MG63 (cell line): ENCODE data around the gene LCE2A. TPM values are rescaled to one million over a fixed set of nuclear protein-coding genes. Genes with fewer than 3 reads are reported as not detected.
A peak's percentile ranks its signal among the peaks of the same experiment; 100 is the strongest.
"Not testable (repeated sequence)": the region's sequence is repeated elsewhere in the genome, so short reads cannot be mapped to it uniquely, and the experiment has no call there.

Experiments
- DNase-seq: peaks from one replicate; pipeline ENCODE4 v3.0.0-alpha.2; 2020
- H3K27me3 ChIP-seq: fragments of 250-450 bp; sonication (Bioruptor Pico); 2 replicates; pipeline ENCODE4 v1.5.1; 2020; ENCODE audit warnings: mild to moderate bottlenecking, moderate library complexity
- H3K36me3 ChIP-seq: fragments of 250-450 bp; sonication (Bioruptor Pico); 2 replicates; pipeline ENCODE4 v1.5.1; 2020; ENCODE audit warnings: mild to moderate bottlenecking, moderate library complexity
- H3K4me3 ChIP-seq: fragments of 250-450 bp; sonication (Bioruptor Pico); 2 replicates; pipeline ENCODE4 v1.5.1; 2020; ENCODE audit warnings: mild to moderate bottlenecking, moderate library complexity
- H3K9me3 ChIP-seq: fragments of 250-450 bp; sonication (Bioruptor Pico); 2 replicates; pipeline ENCODE4 v1.5.1; 2020; ENCODE audit warnings: mild to moderate bottlenecking, moderate library complexity
- total RNA-seq: library from RNA; depleted of rRNA; stranded (reverse); fragments of >200 nt; shearing (Covaris generic); gene quantifications from 2 replicates; pipeline ENCODE4 v1.2.3, GENCODE V29; 2014; ENCODE audit warnings: low replicate concordance; rRNA removed

Gene LCE2A, protein sequence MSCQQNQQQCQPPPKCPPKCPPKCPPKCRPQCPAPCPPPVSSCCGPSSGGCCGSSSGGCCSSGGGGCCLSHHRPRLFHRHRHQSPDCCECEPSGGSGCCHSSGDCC
- total RNA-seq: not detected in 2 replicates

GRCh38 chr1:152697701-152698600, at the start of gene LCE2A:
Gene LCE2A, plus strand, starts transcription at chr1:152698345. Its CDS starts 557 bp downstream, at chr1:152698902.
- Histone ChIP-seq H3K9me3 (no peaks in the 10 kb centered on the region), H3K4me3 (no peak within 1 kb of the TSS), H3K27me3 (no peaks in the 10 kb centered on the region), H3K36me3 (no peaks in the 10 kb centered on the region)
- DNase-seq: no peak

DNA sequence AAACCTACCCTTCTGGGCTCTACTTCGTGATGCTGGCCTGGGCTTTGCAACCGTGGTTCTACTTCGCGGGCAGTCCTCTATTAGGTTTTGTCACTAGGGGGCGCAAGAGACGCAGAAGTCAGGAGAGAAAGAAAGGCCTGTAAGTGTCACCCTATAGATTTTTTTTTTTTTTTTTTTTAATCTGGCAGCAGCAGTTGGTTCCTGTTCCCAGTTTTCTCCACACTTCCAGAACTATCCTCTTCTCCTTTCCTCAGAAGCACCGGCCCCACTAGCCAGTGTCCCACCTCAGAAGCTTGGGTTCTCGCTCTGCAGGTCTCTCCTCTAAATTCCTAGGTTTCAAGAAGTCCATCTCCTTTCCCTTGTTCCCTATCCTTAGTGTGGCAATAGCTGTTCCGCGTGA, 44.0 kb upstream of the LCE2A start:
- no peaks in the 10 kb centered on the region for H3K9me3 ChIP-seq
- no peaks in the 10 kb centered on the region for H3K27me3 ChIP-seq

GRCh38 chr1:152656459-152656858, 41.7 kb upstream of the LCE2A start:
- Histone ChIP-seq H3K9me3 (no peaks in the 10 kb centered on the region), H3K27me3 (no peaks in the 10 kb centered on the region), H3K4me3 (no peak overlapping the region), H3K36me3 (no peaks in the 10 kb centered on the region)
- DNase-seq: no peak

More for the DNA sequence above, 44.0 kb upstream of the LCE2A start:
- Histone ChIP-seq H3K36me3 (no peaks in the 10 kb centered on the region), H3K4me3 (no peak overlapping the region)
- DNase-seq: peak; percentile 57

DNA sequence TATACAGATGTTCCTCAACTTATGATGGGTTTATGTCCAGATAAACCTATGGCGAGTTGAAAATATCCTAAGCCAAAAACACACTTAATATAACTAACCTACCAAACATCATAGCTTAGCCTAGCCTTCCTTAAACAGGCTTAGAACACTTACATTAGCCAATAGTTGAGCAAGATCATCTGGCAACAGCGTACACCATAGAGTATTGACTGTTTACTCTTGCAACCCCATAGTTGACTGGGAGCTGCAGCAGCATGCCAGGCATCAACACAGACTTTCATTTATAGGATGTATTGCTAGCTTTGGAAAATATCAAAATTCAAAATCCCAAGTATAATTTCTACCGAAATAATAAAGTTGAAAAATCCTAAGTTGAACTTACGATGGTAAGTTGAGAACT, 40.5 kb upstream of the LCE2A start:
- no peaks in the 10 kb centered on the region for H3K9me3 ChIP-seq
- no peak for DNase-seq
- H3K27me3 ChIP-seq: no peaks in the 10 kb centered on the region
- H3K36me3 ChIP-seq: no peaks in the 10 kb centered on the region
- no peak overlapping the region for H3K4me3 ChIP-seq

GRCh38 chr1:152658649-152659048, 39.5 kb upstream of the LCE2A start:
- Histone ChIP-seq H3K36me3 (no peaks in the 10 kb centered on the region), H3K4me3 (no peak overlapping the region), H3K9me3 (no peaks in the 10 kb centered on the region), H3K27me3 (no peaks in the 10 kb centered on the region)
- DNase-seq: no peak

DNA sequence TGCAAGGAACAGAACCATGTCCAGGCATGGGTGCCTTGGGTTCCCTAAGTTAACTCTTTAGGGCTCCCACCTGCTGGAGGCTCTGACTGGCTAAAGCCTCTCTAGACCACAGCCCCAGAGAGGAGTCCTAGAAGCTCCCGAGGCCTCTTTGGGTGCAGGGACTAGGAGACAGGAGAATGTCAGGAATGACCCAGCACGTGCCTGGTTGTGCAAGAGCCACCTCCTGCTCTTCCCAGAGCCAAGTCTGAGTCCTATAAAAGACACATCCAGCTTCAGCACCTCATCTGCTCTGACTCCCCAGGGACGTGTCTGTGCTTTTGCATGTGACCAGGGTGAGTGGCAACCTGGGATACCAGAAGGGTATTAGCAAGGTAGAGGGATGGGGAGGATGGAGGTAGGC, 35.0 kb upstream of the LCE2A start, which contains the start of gene LCE2D:
TSS of gene LCE2D (plus strand) at position 283 of the 400 bp plus-strand sequence. CDS start 726 bp downstream, outside the sequence.
- H3K4me3 ChIP-seq: no peak within 1 kb of the TSS
- no peaks in the 10 kb centered on the region for H3K27me3 ChIP-seq
- H3K9me3 ChIP-seq: no peaks in the 10 kb centered on the region
- no peak for DNase-seq
- H3K36me3 ChIP-seq: no peaks in the 10 kb centered on the region

DNA sequence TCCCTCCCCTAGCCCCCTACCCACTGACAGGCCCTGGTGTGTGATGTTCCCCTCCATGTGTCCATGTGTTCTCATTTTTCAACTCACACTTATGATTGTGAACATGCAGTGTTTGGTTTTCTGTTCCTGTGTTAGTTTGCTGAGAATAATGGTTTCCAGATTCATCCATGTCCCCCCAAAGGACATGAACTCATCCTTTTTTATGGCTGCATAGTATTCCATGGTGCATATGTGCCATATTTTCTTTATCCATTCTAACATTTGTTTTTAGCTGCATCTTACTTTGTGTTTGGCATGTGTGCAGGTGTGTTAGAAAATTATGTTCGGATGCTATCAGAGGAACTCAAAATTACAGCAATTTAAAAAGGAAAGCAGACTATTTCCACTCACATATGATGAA, 32.0 kb upstream of the LCE2A start:
- not testable (repeated sequence) for H3K36me3 ChIP-seq, H3K27me3 ChIP-seq, H3K9me3 ChIP-seq, DNase-seq, H3K4me3 ChIP-seq

- no peaks in the 10 kb centered on the region for H3K36me3 ChIP-seq
- H3K4me3 ChIP-seq: no peak overlapping the region
- H3K9me3 ChIP-seq: no peaks in the 10 kb centered on the region
- no peak for DNase-seq
- H3K27me3 ChIP-seq: 0 out of 2 replicates have a peak, but pooled peaks cover 3% of the 10 kb centered on the region
Measured at GRCh38 chr1:152667648-152668047, 30.5 kb upstream of the LCE2A start.

- Histone ChIP-seq H3K27me3 (0 out of 2 replicates have a peak, but pooled peaks cover 3% of the 10 kb centered on the region), H3K36me3 (no peaks in the 10 kb centered on the region), H3K4me3 (no peak overlapping the region), H3K9me3 (no peaks in the 10 kb centered on the region)
- DNase-seq: no peak
Measured at GRCh38 chr1:152673016-152673415, 25.1 kb upstream of the LCE2A start.

- not testable (repeated sequence) for H3K4me3 ChIP-seq, H3K27me3 ChIP-seq, H3K9me3 ChIP-seq, DNase-seq, H3K36me3 ChIP-seq
Measured at GRCh38 chr1:152674983-152675382, 23.2 kb upstream of the LCE2A start, which contains the start of gene LCE2C. Gene LCE2C, plus strand, starts transcription at chr1:152675279. Its CDS starts 737 bp downstream, at chr1:152676016.

DNA sequence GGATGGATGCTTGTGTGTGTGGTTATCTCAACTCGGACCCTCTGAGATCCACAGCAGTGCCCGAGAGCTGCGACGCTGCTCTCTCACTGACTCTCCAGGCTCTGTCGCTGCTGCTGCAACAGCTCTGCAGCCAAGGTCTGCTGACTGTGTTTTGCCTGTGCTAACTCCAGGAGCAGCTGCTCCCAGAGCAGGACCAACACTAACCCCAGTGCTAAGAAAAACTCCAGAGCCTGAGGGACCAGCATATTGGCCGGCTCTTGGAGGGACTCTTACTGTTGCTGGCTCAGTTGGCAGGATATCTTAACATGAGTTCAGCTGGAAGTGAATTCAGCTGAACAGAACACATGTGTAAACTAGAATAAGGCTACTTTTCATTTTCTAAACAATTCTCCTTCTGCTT, 18.7 kb upstream of the LCE2A start:
- Histone ChIP-seq H3K4me3 (no peak overlapping the region), H3K36me3 (no peaks in the 10 kb centered on the region), H3K27me3 (peaks cover 8% of the 10 kb centered on the region), H3K9me3 (no peaks in the 10 kb centered on the region)
- no peak for DNase-seq

DNA sequence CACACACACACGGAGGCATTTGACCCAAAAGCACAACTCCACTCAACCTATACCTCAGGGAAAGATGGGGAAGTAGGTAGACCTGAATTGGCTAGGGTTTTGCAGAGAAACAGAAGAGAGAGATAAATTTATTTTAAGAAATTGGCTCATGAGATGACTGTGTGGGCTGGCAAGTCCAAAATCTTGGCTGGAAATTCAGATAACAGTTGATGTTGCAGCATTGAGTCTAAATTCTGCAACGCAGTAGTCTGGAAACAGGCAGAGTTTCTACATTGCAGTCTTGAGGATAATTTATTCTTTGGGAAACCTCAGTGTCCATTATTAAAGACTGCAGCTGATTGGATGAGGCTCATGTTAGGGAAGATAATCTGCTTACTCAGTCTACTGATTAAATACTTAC, 16.5 kb upstream of the LCE2A start:
- no peak for DNase-seq
- H3K9me3 ChIP-seq: no peaks in the 10 kb centered on the region

GRCh38 chr1:152683846-152684245, 14.3 kb upstream of the LCE2A start:
- no peak for DNase-seq
- no peaks in the 10 kb centered on the region for H3K9me3 ChIP-seq
- no peaks in the 10 kb centered on the region for H3K36me3 ChIP-seq
- H3K27me3 ChIP-seq: peaks cover 10% of the 10 kb centered on the region
- no peak overlapping the region for H3K4me3 ChIP-seq

More for the DNA sequence above, 16.5 kb upstream of the LCE2A start:
- H3K27me3 ChIP-seq: peaks cover 10% of the 10 kb centered on the region
- H3K36me3 ChIP-seq: no peaks in the 10 kb centered on the region
- H3K4me3 ChIP-seq: no peak overlapping the region

DNA sequence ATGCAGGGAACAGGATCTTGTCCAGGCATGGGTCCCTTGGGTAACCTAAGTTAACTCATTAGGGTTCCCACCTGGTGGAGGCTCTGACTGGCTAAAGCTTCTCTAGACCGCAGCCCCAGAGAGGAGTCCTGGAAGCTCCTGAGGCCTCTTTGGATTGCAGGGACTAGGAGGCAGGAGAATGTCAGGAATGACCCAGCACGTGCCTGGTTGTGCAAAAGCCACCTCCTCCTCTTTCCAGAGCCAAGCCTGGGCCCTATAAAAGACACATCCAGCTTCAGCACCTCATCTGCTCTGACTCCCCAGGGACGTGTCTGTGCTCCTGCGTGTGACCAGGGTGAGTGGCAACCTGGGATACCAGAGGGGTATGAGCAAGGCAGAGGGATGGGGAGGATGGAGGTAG, 12.3 kb upstream of the LCE2A start, which contains the start of gene LCE2B:
TSS of gene LCE2B (plus strand) at position 301 of the 400 bp plus-strand sequence. CDS start 721 bp downstream, outside the sequence.
- not testable (repeated sequence) for H3K27me3 ChIP-seq, H3K9me3 ChIP-seq, H3K36me3 ChIP-seq, DNase-seq, H3K4me3 ChIP-seq

DNA sequence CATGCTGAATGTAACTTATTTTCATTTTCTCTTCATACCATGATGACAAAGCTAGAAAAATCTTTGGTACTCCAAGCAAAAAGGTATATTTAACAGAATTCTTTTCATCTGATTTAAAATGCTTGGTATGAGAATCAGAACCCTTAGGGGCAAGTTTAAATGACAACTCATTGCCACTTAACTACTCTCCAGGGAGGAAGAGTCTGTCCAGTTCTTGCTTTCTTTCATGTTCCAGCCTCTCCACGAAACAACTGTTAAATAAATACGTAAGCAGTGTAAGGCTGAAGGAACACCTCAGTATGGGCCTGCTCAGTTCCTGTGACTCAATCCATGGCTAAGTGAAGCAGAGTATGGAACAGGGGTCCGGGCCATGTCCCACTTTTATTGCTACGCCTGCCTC, 1.6 kb downstream of the LCE2A start:
- H3K9me3 ChIP-seq: no peaks in the 10 kb centered on the region
- no peak overlapping the region for H3K4me3 ChIP-seq
- no peak for DNase-seq
- H3K27me3 ChIP-seq: no peaks in the 10 kb centered on the region
- H3K36me3 ChIP-seq: no peaks in the 10 kb centered on the region

DNA sequence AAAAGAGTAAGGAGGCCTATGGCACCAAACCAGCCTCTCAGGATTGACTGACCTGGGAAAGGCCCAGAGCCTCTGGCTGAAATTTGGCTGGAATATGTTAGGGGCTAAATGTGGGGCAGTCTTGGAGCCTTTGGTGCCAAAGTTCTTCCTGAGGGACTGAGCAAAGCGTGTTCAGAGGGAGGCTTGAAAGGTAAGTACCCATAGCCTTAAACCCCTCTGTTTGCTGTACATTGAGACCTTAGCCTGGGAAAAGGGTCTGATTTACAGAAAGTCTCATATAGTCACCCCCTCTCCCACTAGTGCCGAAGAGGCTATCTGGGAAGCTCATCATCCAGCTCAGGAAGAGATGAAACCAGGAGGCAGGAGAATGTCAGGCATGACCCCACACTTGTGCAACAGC, 9.7 kb downstream of the LCE2A start, which contains the start of gene LCE4A:
TSS of gene LCE4A (plus strand) at position 301 of the 400 bp plus-strand sequence. CDS start 916 bp downstream, outside the sequence.
- DNase-seq: no peak
- no peaks in the 10 kb centered on the region for H3K27me3 ChIP-seq
- H3K4me3 ChIP-seq: no peak within 1 kb of the TSS
- H3K36me3 ChIP-seq: no peaks in the 10 kb centered on the region
- no peaks in the 10 kb centered on the region for H3K9me3 ChIP-seq

GRCh38 chr1:152718238-152718637, 20.1 kb downstream of the LCE2A start:
- Histone ChIP-seq H3K36me3 (no peaks in the 10 kb centered on the region), H3K4me3 (no peak overlapping the region), H3K9me3 (no peaks in the 10 kb centered on the region), H3K27me3 (no peaks in the 10 kb centered on the region; the same call in 1 of the 2 replicates)
- DNase-seq: no peak
